GM19240 (cell line): ENCODE results near the gene PAM16.

Source experiments
- DNase-seq: peaks from one replicate; pipeline ENCODE4 v3.0.0; 2011; ENCODE audit warnings: low spot score; ENCODE audit not compliant: insufficient read length

Gene PAM16

GRCh38 chr16:4383591-4384444 lies 32.7 kb upstream of the PAM16 start:
- DNase-seq: no peak

DNA sequence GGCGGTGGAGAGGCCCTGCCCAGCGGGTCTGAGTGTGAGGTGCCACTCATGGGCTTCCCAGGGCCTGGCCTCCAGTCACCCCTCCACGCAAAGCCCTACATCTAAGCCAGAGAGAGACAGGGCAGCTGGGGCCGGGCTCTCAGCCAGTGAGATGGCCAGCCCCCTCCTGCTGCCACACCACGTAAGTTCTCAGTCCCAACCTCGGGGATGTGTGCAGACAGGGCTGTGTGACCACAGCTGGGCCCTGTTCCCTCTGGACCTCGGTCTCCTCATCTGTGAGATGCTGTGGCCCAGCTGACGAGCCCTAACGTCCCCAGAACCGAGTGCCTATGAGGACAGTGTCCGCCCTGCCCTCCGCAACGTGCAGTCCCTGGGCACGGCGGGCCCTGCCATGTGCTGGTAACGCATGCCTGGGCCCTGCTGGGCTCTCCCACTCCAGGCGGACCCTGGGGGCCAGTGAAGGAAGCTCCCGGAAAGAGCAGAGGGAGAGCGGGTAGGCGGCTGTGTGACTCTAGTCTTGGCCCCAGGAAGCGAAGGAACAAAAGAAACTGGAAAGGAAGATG lies 31.8 kb upstream of the PAM16 start:
- no peak for DNase-seq

DNA sequence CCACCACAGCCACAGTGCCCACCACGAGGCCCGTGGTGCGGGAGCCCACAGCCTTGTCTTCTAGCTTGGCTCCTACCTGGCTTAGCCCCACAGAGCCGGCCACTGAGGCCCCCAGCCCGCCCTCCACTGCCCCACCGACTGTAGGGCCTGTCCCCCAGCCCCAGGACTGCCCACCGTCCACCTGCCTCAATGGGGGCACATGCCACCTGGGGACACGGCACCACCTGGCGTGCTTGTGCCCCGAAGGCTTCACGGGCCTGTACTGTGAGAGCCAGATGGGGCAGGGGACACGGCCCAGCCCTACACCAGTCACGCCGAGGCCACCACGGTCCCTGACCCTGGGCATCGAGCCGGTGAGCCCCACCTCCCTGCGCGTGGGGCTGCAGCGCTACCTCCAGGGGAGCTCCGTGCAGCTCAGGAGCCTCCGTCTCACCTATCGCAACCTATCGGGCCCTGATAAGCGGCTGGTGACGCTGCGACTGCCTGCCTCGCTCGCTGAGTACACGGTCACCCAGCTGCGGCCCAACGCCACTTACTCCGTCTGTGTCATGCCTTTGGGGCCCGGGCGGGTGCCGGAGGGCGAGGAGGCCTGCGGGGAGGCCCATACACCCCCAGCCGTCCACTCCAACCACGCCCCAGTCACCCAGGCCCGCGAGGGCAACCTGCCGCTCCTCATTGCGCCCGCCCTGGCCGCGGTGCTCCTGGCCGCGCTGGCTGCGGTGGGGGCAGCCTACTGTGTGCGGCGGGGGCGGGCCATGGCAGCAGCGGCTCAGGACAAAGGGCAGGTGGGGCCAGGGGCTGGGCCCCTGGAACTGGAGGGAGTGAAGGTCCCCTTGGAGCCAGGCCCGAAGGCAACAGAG lies 31.0 kb upstream of the PAM16 start:
- no peak for DNase-seq

DNA sequence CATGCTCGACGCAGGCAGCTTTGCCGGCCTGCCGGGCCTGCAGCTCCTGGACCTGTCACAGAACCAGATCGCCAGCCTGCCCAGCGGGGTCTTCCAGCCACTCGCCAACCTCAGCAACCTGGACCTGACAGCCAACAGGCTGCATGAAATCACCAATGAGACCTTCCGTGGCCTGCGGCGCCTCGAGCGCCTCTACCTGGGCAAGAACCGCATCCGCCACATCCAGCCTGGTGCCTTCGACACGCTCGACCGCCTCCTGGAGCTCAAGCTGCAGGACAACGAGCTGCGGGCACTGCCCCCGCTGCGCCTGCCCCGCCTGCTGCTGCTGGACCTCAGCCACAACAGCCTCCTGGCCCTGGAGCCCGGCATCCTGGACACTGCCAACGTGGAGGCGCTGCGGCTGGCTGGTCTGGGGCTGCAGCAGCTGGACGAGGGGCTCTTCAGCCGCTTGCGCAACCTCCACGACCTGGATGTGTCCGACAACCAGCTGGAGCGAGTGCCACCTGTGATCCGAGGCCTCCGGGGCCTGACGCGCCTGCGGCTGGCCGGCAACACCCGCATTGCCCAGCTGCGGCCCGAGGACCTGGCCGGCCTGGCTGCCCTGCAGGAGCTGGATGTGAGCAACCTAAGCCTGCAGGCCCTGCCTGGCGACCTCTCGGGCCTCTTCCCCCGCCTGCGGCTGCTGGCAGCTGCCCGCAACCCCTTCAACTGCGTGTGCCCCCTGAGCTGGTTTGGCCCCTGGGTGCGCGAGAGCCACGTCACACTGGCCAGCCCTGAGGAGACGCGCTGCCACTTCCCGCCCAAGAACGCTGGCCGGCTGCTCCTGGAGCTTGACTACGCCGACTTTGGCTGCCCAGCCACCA lies 30.2 kb upstream of the PAM16 start:
- DNase-seq: no peak

GRCh38 chr16:4380119-4381063 lies 29.3 kb upstream of the PAM16 start:
- no peak for DNase-seq

DNA sequence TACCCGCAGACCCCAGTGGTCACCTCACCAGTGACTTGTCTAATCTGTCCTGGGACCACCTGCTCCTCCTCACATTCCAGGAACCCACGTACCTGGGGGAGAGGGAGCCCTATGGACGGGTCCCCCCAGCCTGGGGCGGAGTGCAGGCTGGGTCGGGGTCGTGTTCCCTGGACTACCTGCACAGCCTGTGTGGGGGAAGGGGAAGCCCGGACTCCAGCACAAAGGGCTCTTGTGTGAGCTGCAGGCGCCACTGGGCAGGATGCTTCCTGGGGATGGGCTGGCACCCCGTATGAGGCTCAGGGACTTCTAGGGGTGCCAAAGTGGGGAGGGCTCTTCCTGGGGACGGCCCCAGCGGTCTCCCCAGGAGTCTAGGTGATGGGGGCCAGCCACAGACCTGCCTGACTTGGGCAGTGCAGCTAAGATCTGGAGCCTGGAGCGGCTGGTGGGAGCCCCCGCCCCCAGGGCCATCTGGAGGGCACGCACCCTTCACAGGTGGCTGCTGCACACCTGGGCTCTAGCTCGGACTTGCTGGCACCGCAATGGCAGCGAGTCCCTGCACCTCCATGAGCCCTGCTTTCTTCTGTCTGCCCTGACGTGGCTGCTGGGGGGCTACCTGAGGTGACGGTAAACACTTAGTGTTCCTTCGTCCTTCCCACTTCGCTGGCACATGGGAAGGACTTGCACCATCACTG lies 28.0 kb upstream of the PAM16 start:
- DNase-seq: no peak

GRCh38 chr16:4378161-4378666 lies 27.1 kb upstream of the PAM16 start:
- no peak for DNase-seq

GRCh38 chr16:4377573-4378154 lies 26.5 kb upstream of the PAM16 start:
- no peak for DNase-seq

GRCh38 chr16:4376893-4377572 lies 25.9 kb upstream of the PAM16 start:
- DNase-seq: no peak

DNA sequence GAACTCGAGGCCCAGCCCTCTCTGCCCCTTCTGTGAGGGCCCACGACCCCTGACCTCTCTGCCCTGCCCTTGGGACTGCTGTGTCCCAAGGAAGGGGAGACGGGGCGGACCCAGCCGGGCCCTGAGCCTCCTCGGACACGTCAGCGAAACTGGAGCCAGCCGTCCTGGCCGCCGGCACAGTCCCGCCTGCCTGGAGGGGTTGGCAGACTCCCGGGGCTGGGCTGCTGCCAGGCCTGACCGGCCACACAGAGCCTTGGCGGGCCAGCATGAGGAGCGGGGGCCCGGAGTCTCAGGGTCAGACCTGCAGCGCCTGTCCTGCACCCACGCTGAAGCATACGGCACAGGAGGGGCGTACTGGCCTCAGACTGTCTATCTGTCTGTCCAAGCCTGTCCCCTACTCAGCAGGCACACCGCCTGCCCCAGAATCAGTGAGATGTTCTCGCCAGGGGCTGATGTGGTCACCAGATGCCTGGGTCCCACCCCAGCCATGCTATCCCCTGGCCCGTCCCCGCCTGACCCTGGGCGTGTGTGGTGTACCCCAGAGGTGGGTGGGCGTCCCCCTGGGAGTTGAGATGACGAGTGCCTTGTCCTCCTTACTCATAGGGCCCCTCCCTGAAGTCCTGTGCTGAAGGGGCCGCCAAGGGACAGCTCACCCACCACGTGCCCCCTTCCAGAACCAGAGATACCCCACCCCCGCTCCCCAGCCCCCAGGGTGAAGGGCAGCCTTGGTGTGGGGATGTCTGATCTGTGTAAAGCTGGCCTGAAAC lies 25.2 kb upstream of the PAM16 start:
- DNase-seq: no peak

DNA sequence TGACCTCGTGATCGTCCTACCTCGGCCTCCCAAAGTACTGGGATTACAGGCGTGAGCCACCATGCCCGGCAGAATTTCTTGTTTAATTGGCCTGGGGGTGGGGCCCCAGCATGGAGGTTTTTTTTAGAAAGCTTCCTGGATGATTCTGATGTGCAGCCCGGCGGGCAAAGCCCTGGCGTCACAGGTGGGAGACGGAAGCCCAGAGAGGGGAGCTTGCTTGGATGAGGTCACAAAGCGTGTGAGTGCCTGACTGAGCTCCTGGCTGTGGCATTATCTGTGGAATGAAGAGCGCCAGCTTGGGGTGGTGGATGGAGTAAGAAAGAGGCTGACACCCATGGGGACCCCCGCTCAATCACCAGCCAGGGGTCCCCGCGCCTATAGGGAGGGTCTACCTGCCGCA lies 24.6 kb upstream of the PAM16 start:
- no peak for DNase-seq

GRCh38 chr16:4373909-4374742 lies 23.0 kb upstream of the PAM16 start:
- DNase-seq: no peak

DNA sequence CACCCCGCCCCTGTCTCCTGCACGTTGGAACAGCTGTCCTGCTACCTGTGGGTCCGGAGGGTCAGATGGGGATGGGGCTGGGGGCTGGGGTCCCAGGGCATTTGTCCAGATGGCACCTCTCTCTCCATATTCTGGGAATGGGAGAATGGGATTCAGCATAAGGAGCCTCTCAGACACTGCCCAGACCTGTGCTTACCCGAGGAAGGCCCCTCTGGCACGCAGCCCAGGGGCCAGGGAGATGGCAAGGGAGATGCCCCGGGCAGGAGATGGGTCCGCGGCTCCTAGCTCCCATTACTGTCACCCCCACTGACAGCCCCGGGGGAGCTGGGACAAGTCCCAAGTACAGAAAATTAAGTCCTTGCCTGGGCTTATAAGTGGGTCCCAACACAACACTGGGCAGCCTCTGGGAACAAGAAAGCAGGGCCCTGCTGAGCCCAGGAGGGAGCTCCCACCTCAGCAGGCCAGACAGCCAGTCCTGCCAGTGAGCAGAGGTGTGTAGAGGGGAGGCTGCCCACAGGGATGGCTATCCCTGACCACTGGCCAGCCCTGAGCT lies 22.3 kb upstream of the PAM16 start:
- no peak for DNase-seq

DNA sequence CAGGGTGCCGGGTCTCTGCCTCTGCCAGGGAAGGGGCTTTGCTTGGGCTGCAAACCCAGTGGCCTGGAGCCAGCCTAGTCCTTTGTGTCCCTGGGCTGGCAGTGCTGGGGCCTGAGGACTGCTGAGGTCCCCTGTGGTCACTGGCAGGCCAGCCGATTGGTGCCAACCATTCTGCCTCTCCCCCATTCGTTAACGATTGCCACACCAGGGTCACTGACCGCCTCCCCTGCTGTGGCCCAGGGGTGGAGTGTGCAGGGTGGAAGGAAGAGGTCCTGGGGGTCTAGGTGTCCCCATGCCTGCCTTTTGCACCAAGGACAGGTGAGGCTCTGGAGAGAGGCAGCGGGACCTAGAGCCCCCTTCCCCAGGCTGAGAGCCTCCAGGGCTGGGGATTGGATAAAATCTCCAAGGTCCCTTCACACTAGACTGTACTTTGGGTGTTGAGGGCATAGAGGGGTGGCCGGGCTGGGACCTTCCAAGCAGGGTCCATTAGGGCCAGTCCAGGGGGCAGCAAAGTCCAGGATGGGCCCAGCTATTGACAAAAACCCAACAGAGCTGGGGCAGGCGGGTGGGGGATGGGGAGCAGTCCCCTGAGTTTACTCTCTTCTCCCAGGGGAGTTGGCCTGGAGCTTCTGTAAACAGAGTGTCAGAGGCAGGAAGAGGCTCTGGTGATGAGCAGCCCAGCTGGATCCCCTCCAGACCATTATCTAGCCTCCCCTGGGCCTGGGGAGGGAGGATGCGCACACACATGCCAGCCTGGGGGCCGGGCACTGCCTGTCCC lies 21.6 kb upstream of the PAM16 start:
- no peak for DNase-seq

DNA sequence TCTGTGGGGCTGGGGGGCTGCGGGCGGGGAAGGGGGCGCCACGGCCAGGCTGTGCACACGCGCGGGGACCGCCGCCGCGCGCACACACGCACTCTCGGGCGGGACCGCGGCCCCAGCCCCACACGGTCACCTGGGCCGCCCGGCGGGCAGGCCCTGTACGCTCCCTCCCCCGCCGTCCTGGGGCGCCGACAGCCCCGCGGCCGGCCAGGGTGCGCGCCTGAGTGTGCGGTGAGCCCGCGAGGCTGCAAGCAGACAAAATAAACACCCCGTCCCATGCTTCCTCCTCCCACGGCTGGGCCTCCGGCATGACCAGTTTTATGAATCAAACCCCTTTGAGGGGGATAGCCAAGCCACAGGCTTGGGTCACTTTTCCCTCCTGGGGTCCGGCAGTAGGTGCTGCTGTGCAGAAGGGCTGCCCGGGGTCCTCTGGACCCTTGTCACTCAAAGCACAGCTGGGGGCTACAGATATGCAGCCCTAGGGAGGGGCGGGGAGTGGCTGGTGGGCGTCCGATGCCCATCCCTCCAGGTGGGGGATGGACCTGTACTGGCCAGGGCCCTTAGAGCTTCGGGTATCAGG lies 21.0 kb upstream of the PAM16 start:
- DNase-seq: no peak
